Thymus (tissue), 11 donors: ENCODE data around the gene EGFR. TPM values are rescaled to one million over a fixed set of nuclear protein-coding genes. Genes with fewer than 3 reads are reported as not detected.

Experiments
- DNase-seq, 9 donors: peaks; one replicate each; pipeline ENCODE4 v3.0.0-alpha.2; 2013; ENCODE audit warnings: low spot score in 9 of 9, low read depth in 6 of 9, missing footprints in 1 of 9
- H3K27ac ChIP-seq, 2 donors: one replicate each; pipeline ENCODE4 v1.5.1; 2013; ENCODE audit warnings: control low read depth in 1 of 2, low read depth in 1 of 2, low read length in 1 of 2, mild to moderate bottlenecking in 1 of 2, moderate library complexity in 1 of 2
- H3K27me3 ChIP-seq, 2 donors: one replicate each; pipeline ENCODE4 v1.5.1; 2013; ENCODE audit warnings: low read length in 1 of 2; ENCODE audit not compliant: control insufficient read depth in 2 of 2, insufficient read depth in 1 of 2
- H3K36me3 ChIP-seq, 2 donors: one replicate each; pipeline ENCODE4 v1.5.1; 2013; ENCODE audit warnings: low read length in 1 of 2, mild to moderate bottlenecking in 1 of 2, moderate library complexity in 1 of 2; ENCODE audit not compliant: control insufficient read depth in 2 of 2, insufficient read depth in 2 of 2
- H3K4me1 ChIP-seq, 2 donors: one replicate each; pipeline ENCODE4 v1.5.1; 2013; ENCODE audit warnings: low read length in 2 of 2; ENCODE audit not compliant: control insufficient read depth in 2 of 2, insufficient read depth in 2 of 2
- H3K4me3 ChIP-seq, 2 donors: one replicate each; pipeline ENCODE4 v1.5.1; 2013; ENCODE audit warnings: low read length in 2 of 2, control low read depth in 1 of 2, mild to moderate bottlenecking in 1 of 2
- H3K9me3 ChIP-seq, 2 donors: one replicate each; pipeline ENCODE4 v1.5.1; 2013; ENCODE audit warnings: low read length in 1 of 2, mild to moderate bottlenecking in 1 of 2; ENCODE audit not compliant: control insufficient read depth in 2 of 2, insufficient read depth in 1 of 2
- WGBS: extraction: QIAGEN DNeasy Blood & Tissue Kit; methylation state at CpG from one replicate; pipeline ENCODE4 v1.1.7; 2013; 5-methylcytosine and 5-hydroxymethylcytosine counted together
- polyA plus RNA-seq: library from polyadenylated mRNA; stranded (reverse); fragments of 200-250 nt; gene quantifications from one replicate; pipeline ENCODE4 v1.2.3, GENCODE V29; 2013
- total RNA-seq: library from RNA; stranded (reverse); fragments of 120-200 nt; gene quantifications from one replicate; pipeline ENCODE4 v1.2.4, GENCODE V29; 2013
- donor health status: healthy.

The EGFR gene
- total and polyA plus RNA-seq, 2 donors = 14.2 to 19.5 TPM

GRCh38 chr7:55255496-55256445 is 237.0 kb downstream of the EGFR start:
- H3K4me1 ChIP-seq = peaks cover 0 to 6% of the 10 kb centered on the region in 2 donors
- peak in 8 of 9 donors; percentile 18 to 70 (median 34) for DNase-seq
- no peaks in the 10 kb centered on the region for H3K36me3 ChIP-seq
- H3K27ac ChIP-seq = no peak overlapping the region
- H3K9me3 ChIP-seq = no peaks in the 10 kb centered on the region
- peaks cover 15 to 53% of the 10 kb centered on the region in 2 donors for H3K27me3 ChIP-seq
- WGBS = 24% methylated on average over 43 of the region's 43 CpGs
- peak overlapping the region in 1 of 2 donors; percentile 47 for H3K4me3 ChIP-seq

- Histone ChIP-seq H3K4me1 (peaks cover 0 to 6% of the 10 kb centered on the region in 2 donors), H3K27ac (no peak overlapping the region), H3K4me3 (no peak overlapping the region), H3K27me3 (peaks cover 13 to 33% of the 10 kb centered on the region in 2 donors), H3K9me3 (no peaks in the 10 kb centered on the region), H3K36me3 (no peaks in the 10 kb centered on the region)
- DNase-seq = no peak
- 84% methylated on average over 9 of the region's 9 CpGs for WGBS
Measured at GRCh38 chr7:55258631-55259030, 239.8 kb downstream of the EGFR start.

- DNase-seq = no peak
- Histone ChIP-seq H3K4me1 (peaks cover 0 to 5% of the 10 kb centered on the region in 2 donors), H3K27ac (no peak overlapping the region), H3K36me3 (no peaks in the 10 kb centered on the region), H3K9me3 (no peaks in the 10 kb centered on the region), H3K4me3 (no peak overlapping the region), H3K27me3 (peaks cover 2 to 17% of the 10 kb centered on the region in 2 donors)
- 82% methylated on average over 9 of the region's 9 CpGs for WGBS
Measured at GRCh38 chr7:55260171-55260570, 241.4 kb downstream of the EGFR start.

DNA sequence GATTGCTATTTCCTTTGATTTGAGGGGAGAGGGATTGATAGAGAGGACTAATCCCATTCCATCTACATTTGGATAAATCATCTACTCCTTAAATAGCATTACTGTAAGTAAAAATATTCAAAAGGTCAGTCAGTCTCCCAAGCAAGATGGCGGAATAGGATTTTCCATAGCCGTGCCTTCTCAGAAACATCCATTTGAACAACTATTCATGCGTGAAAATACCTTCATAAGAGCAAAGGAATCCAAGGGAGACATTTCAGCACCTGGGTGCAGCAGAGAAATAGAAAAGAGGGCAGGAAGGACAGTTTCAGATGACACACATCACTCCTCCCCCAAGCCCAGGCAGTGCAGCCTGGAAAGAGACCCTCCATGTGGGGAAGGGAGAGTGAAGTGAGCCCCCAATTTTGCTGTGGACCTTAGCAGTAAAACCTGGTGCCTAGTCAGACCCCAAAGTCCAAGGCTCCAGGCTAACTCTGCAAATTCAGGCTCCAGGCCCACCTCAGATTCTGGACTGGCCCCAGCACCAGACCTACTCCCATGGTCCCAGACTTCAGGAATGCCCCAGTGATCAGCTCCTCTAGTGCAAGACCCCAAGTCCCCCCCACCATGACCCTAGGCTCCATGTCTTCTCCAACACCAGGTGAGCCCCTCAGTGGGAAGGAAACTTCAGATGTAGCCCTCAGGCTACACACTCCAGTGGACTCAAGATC is 242.0 kb downstream of the EGFR start:
- H3K4me3 ChIP-seq = no peak overlapping the region
- no peak for DNase-seq
- H3K9me3 ChIP-seq = no peaks in the 10 kb centered on the region
- peaks cover 0 to 11% of the 10 kb centered on the region in 2 donors for H3K27me3 ChIP-seq
- no peaks in the 10 kb centered on the region for H3K36me3 ChIP-seq
- WGBS = 64% methylated on average over 3 of the region's 3 CpGs
- no peak overlapping the region for H3K27ac ChIP-seq
- no peaks in the 10 kb centered on the region for H3K4me1 ChIP-seq
